PC-3 (cell line): Measurements from ENCODE around the gene TREH. TPM values are rescaled to one million over a fixed set of nuclear protein-coding genes. Genes with fewer than 3 reads are reported as not detected.

Experiments
- ATAC-seq: fragments of 200-7000 bp; cut with Tn5 transposase; 2 replicates; pipeline ENCODE4 v1.9.1; 2020; ENCODE audit warnings: mild to moderate bottlenecking, moderate library complexity
- BruUV-seq: library from RNA; stranded (reverse); fragments of 400-500 nt; replicated peaks from 2 replicates; lab custom pipeline; 2021; lab: Mats Ljungman, UMichigan
- CTCF ChIA-PET: fragments of 300-600 bp; sonication (Branson Sonifier 250); formaldehyde crosslinking; loops from one replicate; lab custom pipeline; 2022; ENCODE audit warnings: antibody characterized with exemption; lab: Charles Lee
- POLR2A ChIA-PET: fragments of 300-600 bp; sonication (Branson Sonifier 250); formaldehyde crosslinking; loops from one replicate; lab custom pipeline; 2022; ENCODE audit warnings: antibody characterized with exemption; ENCODE audit not compliant: unreplicated experiment; lab: Charles Lee
- DNase-seq: peaks from one replicate; pipeline ENCODE4 v3.0.0-alpha.2; 2015
- H2AFZ ChIP-seq: fragments of 300-600 bp; sonication (generic); 2 replicates; pipeline ENCODE4 v1.6.0; 2016; ENCODE audit warnings: antibody characterized with exemption, low read length
- H3F3A ChIP-seq: fragments of 300-600 bp; sonication (generic); one replicate; pipeline ENCODE4 v1.6.0; 2017; ENCODE audit warnings: antibody characterized with exemption, low read length, control low read depth, mild to moderate bottlenecking; ENCODE audit not compliant: unreplicated experiment
- H3K27ac ChIP-seq: fragments of 300-600 bp; sonication (generic); 2 replicates; pipeline ENCODE4 v1.5.1; 2016; ENCODE audit warnings: mild to moderate bottlenecking, low read length
- H3K27me3 ChIP-seq: fragments of 300-600 bp; sonication (generic); 2 replicates; pipeline ENCODE4 v1.6.1; 2016; ENCODE audit warnings: low read length, mixed read lengths
- H3K36me3 ChIP-seq: fragments of 300-600 bp; sonication (generic); 2 replicates; pipeline ENCODE4 v1.6.1; 2016; ENCODE audit warnings: low read depth, mixed run types, low read length, mixed read lengths
- H3K4me1 ChIP-seq: fragments of 300-600 bp; sonication (generic); 2 replicates; pipeline ENCODE4 v1.5.1; 2016; ENCODE audit warnings: low read length; ENCODE audit not compliant: insufficient read depth
- H3K4me2 ChIP-seq: fragments of 300-600 bp; sonication (generic); 2 replicates; pipeline ENCODE4 v1.6.0; 2016; ENCODE audit warnings: low read length
- H3K4me3 ChIP-seq: fragments of 300-600 bp; sonication (generic); 2 replicates; pipeline ENCODE4 v1.5.1; 2016; ENCODE audit warnings: mild to moderate bottlenecking, low read length, mixed read lengths
- H3K79me2 ChIP-seq: fragments of 300-600 bp; sonication (generic); 2 replicates; pipeline ENCODE4 v1.6.1; 2017; ENCODE audit warnings: low read length, mixed read lengths
- H3K9ac ChIP-seq: fragments of 300-600 bp; sonication (generic); 2 replicates; pipeline ENCODE4 v1.6.0; 2016; ENCODE audit warnings: mild to moderate bottlenecking, low read length
- H3K9me2 ChIP-seq: fragments of 300-600 bp; sonication (generic); replicated peaks from 2 replicates; pipeline ENCODE4 v1.6.1; 2016; ENCODE audit warnings: mixed run types, low read length, mixed read lengths
- H3K9me3 ChIP-seq: fragments of 300-600 bp; sonication (generic); 2 replicates; pipeline ENCODE4 v1.6.1; 2016; ENCODE audit warnings: low read length, mixed read lengths
- H4K20me1 ChIP-seq: fragments of 300-600 bp; sonication (generic); 2 replicates; pipeline ENCODE4 v1.6.1; 2016; ENCODE audit warnings: low read length, mixed read lengths
- CTCF ChIP-seq: fragments of 300-600 bp; sonication (generic); conservative IDR thresholded peaks from 2 replicates; pipeline ENCODE4 v1.5.1; 2017; ENCODE audit warnings: antibody characterized with exemption, low read depth, mild to moderate bottlenecking, low read length
- EZH2 ChIP-seq: fragments of 300-600 bp; sonication (generic); IDR thresholded peaks from one replicate; pipeline ENCODE4 v1.6.1; 2017; ENCODE audit warnings: antibody characterized with exemption, mild to moderate bottlenecking, low read length; ENCODE audit not compliant: unreplicated experiment
- EZH2phosphoT487 ChIP-seq: fragments of 300-600 bp; sonication (generic); IDR thresholded peaks from 2 replicates; pipeline ENCODE4 v1.6.1; 2018; ENCODE audit warnings: mild to moderate bottlenecking, antibody characterized with exemption, low read length, borderline replicate concordance
- intact Hi-C: fragments of 100-400 bp; cut with micrococcal nuclease; formaldehyde crosslinking; loops from 2 replicates; pipeline ENCODE4 v1.9.0; 2023
- total RNA-seq: library from RNA; depleted of rRNA; stranded (reverse); fragments of >200 nt; gene quantifications from 2 replicates; pipeline ENCODE4 v1.2.3, GENCODE V29; 2014

Gene TREH
- total RNA-seq, 1 experiment from 2014 or later: not detected

GRCh38 chr11:118659953-118660680 lies 19.3 kb downstream of the TREH start:
- TF ChIP-seq CTCF (no peak), EZH2 (no peak)
- intact Hi-C loops: loop anchor here (1.0 kb wide), 1 partner anchor 53 kb away; the partner anchor contains the start of gene PHLDB1
- Histone ChIP-seq H3K36me3 (no peaks in the 10 kb centered on the region), H4K20me1 (no peaks in the 10 kb centered on the region), H3K4me2 (peak overlapping the region; percentile 23; the same call in 1 of the 2 replicates), H3F3A (no peaks in the 10 kb centered on the region), H3K4me1 (no peaks in the 10 kb centered on the region), H3K9me3 (no peaks in the 10 kb centered on the region), H3K27me3 (no peaks in the 10 kb centered on the region), H2AFZ (0 out of 2 replicates have a peak overlapping the region, but pooled peaks have one; percentile 8), H3K27ac (no peak overlapping the region), H3K9me2 (no peaks in the 10 kb centered on the region), H3K9ac (no peak overlapping the region), H3K4me3 (no peak overlapping the region), H3K79me2 (no peaks in the 10 kb centered on the region)
- DNase-seq (no peak), ATAC-seq (no peak)
- ChIA-PET CTCF (interaction anchor here (0.9 kb wide), 1 partner anchor 53 kb away, joined by 4 read pairs; the partner anchor contains the start of gene PHLDB1), POLR2A (no interaction called here)
- no TSS peak for BruUV-seq

- CTCF ChIA-PET: interaction anchor here (0.6 kb wide), 1 partner anchor 268 kb away, joined by 3 read pairs; no protein-coding TSS in a partner anchor
- H3K79me2 ChIP-seq: no peaks in the 10 kb centered on the region
- no peak overlapping the region for H3K9ac ChIP-seq
- peak; percentile 98 for TF ChIP-seq CTCF
- no peak for TF ChIP-seq EZH2
- TF ChIP-seq EZH2phosphoT487: no peak
- intact Hi-C loops: loop anchor here (1.0 kb wide), 1 partner anchor 52 kb away; the partner anchor contains the start of gene PHLDB1
- H3K4me2 ChIP-seq: peak overlapping the region; percentile 35; the same call in 1 of the 2 replicates
- no peaks in the 10 kb centered on the region for H4K20me1 ChIP-seq
- no peaks in the 10 kb centered on the region for H3K4me1 ChIP-seq
- H3F3A ChIP-seq: no peaks in the 10 kb centered on the region
- no peaks in the 10 kb centered on the region for H3K9me2 ChIP-seq
- peak; percentile 96 for DNase-seq
- H3K27me3 ChIP-seq: no peaks in the 10 kb centered on the region
- BruUV-seq: no TSS peak
- peak; percentile 93 for ATAC-seq
- POLR2A ChIA-PET: no interaction called here
- no peaks in the 10 kb centered on the region for H3K36me3 ChIP-seq
- peak overlapping the region; percentile 53 for H2AFZ ChIP-seq
- no peak overlapping the region for H3K27ac ChIP-seq
- H3K4me3 ChIP-seq: no peak overlapping the region
- no peaks in the 10 kb centered on the region for H3K9me3 ChIP-seq
Observed at GRCh38 chr11:118659314-118659952, 20.0 kb downstream of the TREH start.
